NCI-H748 (cell line): Measurements from ENCODE around the gene CFI.
A peak's percentile ranks its signal among the peaks of the same experiment; 100 is the strongest.

Experiments used
- DNase-seq: peaks from one replicate; lab custom pipeline; 2025; ENCODE audit not compliant: unreplicated experiment; lab: John Stamatoyannopoulos, UW

CFI gene

DNA sequence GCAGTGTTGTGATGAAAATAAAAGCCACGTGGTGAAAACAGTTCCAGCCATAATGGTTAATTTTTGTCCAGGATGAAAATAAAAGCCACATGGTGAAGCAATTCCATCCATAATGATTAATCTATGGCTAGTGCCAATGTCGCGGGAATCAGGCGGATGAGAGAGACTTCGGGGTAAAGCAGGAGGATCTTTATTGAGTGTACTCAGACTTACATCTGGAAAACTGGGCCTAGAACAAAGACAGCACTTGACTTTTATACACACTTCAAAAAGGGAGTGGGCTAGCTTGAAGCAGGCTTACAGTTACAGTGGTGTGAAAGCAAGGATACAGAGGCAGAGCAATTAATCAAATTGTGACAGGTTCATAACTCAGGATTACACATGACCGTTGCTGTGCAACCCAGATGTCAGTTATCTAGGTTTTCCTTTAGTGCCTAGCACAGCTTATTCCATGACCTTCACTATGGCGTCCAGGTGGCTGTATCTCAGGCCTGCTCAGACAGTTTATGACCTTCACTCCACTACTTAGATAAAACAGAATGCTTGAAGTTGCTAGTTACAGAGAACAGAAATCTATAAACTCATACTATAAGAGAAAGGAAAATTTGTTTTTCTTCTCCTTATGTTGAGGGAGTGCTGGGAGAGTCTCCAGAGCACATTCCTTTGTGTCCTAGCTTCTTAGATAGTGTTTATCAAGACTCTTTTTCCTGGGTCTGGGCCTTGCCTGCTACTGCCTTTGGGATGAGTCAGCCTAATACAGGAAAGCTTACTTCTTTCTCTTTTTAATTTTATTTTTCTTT is 66.0 kb downstream of the CFI start:
- peak; percentile 55 for DNase-seq

GRCh38 chr4:109733728-109734127 is 68.1 kb downstream of the CFI start:
- no peak for DNase-seq

GRCh38 chr4:109730619-109731545 is 70.9 kb downstream of the CFI start:
- peak; percentile 23 for DNase-seq

DNA sequence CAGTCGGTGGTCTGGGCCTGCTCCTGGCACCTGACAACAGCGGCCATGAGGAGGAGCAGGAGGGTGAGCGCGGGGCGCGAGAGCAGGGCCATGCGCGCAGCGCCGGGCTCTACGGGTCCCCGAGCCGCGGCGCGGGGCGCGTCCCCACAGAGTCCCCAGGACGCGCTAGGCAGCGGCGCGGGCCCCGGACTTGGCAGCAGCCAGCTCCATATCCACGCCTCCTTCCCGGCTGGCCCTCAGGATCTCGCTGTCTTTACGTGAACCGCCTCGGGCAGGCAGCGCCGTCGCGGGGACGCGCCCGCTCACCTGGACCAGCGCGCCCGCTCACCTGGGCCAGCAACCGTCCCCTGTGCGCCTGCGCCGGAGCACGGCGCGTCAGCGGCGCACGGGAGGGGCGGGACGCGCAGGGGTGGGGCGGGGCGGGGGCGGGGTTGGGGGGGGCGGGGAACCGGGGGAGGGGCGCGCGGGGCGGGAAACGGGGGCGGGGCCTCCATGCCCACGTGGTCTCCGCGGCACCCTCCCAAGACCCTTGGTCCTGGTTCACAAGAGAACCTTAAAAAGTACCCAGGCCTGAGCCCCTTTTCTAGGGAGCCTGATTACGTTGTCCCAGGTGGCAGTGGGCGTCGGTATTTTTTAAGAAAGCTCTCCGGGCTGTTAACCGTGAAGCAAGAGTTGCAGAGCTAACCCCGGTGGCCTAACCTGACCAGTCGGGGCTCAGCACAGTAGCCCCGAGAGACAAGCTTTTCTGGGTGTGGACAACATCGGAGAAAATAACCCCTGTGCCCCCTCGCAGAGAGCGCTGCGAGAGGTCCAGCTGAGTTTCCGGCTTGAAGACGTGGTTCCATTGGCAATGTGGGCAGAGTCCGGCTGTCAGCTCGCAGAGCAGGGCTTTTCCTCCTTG is 71.8 kb downstream of the CFI start, which contains the start of gene PLA2G12A:
PLA2G12A (minus strand) TSS at position 353 of the 901 bp plus-strand sequence; CDS start at position 92, 261 bp downstream.
- peak; percentile 91 for DNase-seq

DNA sequence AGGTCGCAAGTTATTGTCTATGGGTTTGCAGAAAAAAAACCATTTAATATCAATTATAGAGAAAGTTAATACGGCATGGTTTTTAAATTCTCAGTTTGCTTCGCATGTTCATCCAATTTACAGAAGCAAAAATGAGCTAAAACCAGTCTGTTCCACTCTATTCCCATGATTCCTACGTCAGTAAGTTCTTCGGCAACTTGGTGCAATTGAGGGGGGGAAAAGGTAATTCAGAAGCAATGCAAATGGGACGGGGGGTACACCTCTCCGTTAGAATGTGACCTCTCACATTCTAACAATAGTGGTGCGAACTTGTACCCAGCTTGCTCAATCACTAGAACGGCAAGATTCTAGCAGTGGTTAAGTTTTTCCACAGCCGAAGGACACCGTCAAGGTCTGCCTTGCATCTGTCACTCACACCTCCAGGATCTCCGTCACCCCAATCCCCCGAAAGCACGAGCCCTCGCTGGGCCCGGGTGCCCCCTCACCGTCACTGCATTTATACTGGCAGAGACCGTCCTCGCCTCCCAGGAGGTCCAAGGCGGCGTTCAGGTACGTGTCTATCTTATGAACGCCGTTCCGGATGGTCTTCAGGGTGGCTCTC is 72.6 kb downstream of the CFI start:
- DNase-seq: no peak

DNA sequence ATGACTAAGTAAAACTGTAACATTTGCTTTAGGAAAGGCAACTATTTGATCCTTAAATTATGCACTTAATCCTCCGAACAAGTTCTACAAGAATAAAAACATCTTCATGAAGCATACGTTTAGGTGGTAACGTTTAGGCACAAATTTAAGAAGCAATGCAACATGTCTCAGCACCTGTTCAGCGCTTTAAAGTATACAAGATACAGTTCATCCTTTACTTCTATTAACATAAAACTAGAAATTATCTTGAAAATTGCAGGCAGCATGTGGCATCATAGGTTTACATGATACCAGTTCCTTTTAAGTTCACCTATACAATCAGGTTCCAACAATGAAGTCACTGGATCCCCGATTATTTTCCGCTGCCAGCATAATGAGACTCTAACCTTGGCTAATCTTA is 73.4 kb downstream of the CFI start:
- peak; percentile 11 for DNase-seq

DNA sequence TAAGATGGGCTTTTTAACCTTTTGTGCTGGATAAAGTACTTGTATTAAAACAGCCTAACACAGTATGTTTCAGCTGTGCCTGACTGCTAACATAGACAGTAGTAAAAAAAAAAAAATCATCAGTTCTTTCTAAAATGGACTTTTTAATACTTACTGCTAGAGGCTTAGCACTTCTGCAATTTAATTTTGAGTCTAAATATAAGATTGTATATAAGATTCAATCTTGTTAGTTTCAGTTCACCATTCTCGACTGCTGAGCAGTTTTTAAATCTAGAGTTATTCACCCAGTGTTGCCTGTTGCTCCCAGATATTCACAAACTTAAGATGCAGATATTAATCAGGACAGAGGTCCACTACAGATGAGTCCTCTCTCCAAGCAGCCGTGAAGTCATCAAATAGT is 78.7 kb downstream of the CFI start:
- DNase-seq: no peak

GRCh38 chr4:109722357-109722756 is 79.4 kb downstream of the CFI start:
- DNase-seq: no peak

DNA sequence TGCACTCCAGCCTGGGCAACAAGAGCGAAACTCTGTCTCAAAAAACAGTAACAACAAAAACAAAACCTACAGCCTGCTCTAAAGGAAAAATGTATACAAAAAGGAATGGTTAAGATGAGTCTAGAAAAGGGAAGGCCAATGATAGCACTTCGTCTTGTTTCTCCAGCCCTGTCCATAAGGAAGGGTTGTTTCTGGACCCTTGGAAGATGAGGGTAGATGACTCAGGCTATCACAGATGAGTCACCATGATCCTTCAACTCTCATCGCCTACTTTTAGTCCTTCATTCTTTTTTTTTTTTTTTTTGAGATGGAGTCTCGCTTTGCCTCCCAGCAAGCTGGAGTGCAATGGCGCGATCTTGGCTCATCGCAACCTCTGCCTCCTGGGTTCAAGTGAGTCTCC is 80.8 kb downstream of the CFI start:
- DNase-seq: no peak

GRCh38 chr4:109719604-109720003 is 82.2 kb downstream of the CFI start:
- no peak for DNase-seq

- no peak for DNase-seq
Measured at GRCh38 chr4:109718759-109719158, 83.0 kb downstream of the CFI start.

GRCh38 chr4:109713500-109713899 is 88.3 kb downstream of the CFI start:
- DNase-seq: no peak

DNA sequence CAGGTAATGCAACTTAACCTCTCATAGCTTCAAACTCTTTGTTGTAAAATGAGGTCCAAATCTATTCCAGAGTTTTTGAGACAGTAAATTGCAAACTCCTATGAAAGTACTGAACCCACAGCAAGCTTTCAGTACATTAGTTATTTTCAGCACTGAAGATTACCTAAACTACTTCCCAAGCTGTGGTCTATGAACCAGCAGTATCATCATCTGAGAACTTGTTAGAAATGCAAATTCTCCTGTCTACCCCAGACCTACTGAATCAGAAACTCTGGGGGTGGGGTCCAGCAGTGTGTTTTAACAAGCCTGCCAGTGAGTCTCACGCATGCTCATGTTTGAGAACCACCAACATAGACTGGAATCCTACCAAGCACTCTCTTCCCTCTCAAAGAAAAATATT is 92.8 kb downstream of the CFI start:
- DNase-seq: no peak

GRCh38 chr4:109708435-109708834 is 93.4 kb downstream of the CFI start:
- no peak for DNase-seq

DNA sequence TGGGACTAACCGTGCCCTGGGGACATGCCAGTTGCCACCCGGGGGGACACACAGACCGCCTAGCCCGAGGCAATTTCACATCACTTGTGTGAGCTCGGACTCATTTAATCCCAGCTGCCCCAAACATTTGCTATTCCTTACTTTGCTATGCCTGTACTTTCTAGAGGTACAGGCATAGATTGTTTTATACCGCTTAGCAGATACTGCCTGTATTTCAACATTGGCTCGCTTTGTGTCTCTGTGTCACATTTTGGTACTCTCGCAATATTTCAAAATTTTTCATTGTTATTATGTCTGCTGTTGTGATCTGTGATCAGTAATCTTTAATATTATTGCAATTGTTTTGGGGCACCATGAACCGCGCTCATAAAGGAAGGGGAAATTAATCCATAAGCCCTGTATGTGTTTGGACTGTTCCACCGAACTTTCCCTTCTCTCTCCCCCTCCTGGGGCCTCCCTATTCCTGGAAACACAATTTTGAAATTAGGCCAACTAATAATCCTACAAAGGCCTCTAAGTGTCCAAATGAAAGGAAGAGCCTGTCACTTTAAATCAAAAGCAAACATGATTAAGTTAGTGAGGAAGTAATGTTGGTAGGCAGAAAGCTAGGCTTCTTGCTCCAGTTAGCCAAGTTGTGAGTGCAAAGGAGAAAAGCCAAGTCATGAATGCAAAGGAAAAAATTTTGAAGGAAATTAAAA is 98.0 kb downstream of the CFI start:
- DNase-seq: peak; percentile 18

- peak; percentile 84 for DNase-seq
Measured at GRCh38 chr4:109702950-109703663, 98.7 kb downstream of the CFI start, which contains the start of gene CASP6. Gene CASP6 (minus strand): TSS chr4:109703445. CDS start chr4:109703395, 50 bp downstream.

GRCh38 chr4:109701566-109702410 is 100.0 kb downstream of the CFI start:
- peak; percentile 35 for DNase-seq

DNA sequence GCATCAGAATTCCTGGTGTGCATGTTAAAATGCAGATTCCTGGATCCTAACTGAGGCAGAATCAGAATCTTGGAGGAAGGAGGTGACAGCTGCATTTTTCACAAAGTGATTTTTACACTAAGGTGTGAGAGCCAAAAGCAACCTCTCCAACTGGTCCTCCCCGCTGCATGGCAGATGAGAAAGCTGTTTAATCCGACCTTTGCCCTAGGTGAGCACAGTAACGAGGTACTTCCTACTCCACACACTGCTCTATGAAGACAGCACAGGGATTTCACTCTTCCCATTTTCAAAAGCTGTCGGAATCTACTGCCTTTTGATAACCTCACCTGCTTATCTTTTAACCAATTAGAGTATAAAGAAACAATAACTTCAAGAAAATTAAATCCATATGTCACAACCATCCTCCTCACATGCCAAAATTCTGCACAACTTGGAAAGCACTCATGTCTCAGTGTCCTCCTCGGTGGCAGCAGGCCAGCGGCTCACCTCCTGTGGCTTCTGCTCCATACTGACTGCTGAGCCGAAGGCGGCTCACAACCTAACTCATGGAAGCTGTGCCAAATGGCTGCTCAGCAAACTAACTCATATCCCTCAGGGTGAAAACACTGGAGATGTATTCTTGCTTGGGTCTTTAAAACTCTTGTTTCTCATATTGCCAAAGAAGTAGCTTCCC is 102.1 kb downstream of the CFI start:
- no peak for DNase-seq
